ENCODE data around the gene INTU. TPM values are rescaled to one million over a fixed set of nuclear protein-coding genes. Genes with fewer than 3 reads are reported as not detected.

INTU gene
- total RNA-seq, 1 experiment from 2014 or later, result 2.0 TPM

DNA sequence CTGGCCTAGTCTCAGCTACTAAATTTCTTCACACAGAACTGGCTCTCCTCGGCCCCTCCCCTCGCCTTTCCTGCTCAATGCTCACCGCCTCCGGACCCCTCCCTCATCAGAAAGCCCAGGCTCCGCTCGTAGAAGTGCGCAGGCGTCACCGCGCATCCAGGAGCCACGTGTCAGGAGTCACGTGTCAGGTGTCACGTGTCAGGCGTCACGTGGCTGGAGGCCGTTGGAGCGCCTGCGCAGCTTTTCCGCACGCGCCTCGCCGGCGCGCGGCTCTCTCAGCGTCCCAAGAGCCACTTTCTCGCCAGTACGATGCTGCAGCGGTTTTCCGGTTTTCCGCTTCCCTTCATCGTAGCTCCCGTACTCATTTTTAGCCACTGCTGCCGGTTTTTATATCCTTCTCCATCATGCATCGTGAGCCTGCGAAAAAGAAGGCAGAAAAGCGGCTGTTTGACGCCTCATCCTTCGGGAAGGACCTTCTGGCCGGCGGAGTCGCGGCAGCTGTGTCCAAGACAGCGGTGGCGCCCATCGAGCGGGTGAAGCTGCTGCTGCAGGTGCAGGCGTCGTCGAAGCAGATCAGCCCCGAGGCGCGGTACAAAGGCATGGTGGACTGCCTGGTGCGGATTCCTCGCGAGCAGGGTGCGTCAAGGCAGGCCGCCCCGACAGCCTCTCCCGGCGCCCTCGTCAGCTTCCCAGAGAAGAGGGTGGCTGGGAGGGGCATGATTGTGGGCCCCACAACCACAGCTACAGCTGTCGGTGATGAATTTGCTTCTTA, 97.6 kb downstream of the INTU start, which contains the start of gene SLC25A31:
Gene SLC25A31 (plus strand): TSS at position 259 of the 772 bp plus-strand sequence. CDS start 146 bp downstream, at position 405.
- Histone ChIP-seq H3K27me3 (replicated peaks; ENCODE audit: control insufficient read depth, insufficient read depth, low read length) (no peaks in the 10 kb centered on the region), H3K36me3 (ENCODE audit: control insufficient read depth, insufficient read depth, low read length) (no peaks in the 10 kb centered on the region), H3K9me3 (no peaks in the 10 kb centered on the region), H3K4me1 (no peaks in the 10 kb centered on the region), H3K4me3 (ENCODE audit: low read depth, low read length) (no peak within 1 kb of the TSS)
- intact Hi-C loops (cut with micrococcal nuclease; ENCODE audit: unreplicated experiment), result loop anchor here (5.0 kb wide), 1 partner anchor 108 kb away; no protein-coding TSS in a partner anchor
- Mint-ChIP-seq H3K27ac (ENCODE audit: unreplicated experiment) (no peak within 1 kb of the TSS), H3K27me3 (ENCODE audit: insufficient read depth, unreplicated experiment) (no peaks in the 10 kb centered on the region), H3K36me3 (ENCODE audit: insufficient read depth, unreplicated experiment) (no peaks in the 10 kb centered on the region), H3K4me1 (ENCODE audit: low read depth, unreplicated experiment) (no peaks in the 10 kb centered on the region), H3K4me3 (ENCODE audit: unreplicated experiment) (no peak within 1 kb of the TSS), H3K9me3 (ENCODE audit: unreplicated experiment) (no peaks in the 10 kb centered on the region)
- ChIA-PET POLR2A (no interaction called here), CTCF (no interaction called here)
- BruUV-seq (replicated peaks), result no TSS peak
- TF ChIP-seq, protein P1, sequence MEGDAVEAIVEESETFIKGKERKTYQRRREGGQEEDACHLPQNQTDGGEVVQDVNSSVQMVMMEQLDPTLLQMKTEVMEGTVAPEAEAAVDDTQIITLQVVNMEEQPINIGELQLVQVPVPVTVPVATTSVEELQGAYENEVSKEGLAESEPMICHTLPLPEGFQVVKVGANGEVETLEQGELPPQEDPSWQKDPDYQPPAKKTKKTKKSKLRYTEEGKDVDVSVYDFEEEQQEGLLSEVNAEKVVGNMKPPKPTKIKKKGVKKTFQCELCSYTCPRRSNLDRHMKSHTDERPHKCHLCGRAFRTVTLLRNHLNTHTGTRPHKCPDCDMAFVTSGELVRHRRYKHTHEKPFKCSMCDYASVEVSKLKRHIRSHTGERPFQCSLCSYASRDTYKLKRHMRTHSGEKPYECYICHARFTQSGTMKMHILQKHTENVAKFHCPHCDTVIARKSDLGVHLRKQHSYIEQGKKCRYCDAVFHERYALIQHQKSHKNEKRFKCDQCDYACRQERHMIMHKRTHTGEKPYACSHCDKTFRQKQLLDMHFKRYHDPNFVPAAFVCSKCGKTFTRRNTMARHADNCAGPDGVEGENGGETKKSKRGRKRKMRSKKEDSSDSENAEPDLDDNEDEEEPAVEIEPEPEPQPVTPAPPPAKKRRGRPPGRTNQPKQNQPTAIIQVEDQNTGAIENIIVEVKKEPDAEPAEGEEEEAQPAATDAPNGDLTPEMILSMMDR (IDR thresholded peaks at IDR 0.05; ENCODE audit: insufficient read depth in 1 of 2, low read depth in 1 of 2, low read length in 1 of 2, severe bottlenecking in 1 of 2, unreplicated experiment in 1 of 2), result no peak
- DNase-seq, result no peak

DNA sequence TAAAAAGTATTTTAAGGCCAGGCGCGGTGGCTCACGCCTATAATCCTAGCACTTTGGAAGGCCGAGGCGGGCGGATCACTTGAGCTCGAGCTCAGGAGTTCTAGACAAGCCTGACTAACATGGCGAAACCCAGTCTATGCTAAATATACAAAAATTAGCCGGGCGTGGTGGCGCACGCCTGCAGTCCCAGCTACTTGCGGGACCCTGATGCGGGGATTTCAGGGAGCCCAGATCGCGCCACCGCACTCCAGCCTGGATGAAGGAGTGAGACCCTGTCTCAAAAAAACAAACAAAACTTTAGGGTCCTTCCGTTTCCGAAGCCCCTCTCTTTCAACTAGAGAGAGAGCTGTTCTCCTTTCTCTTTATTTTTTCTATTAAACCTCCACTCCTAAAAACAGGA, 98.6 kb downstream of the INTU start:
- DNase-seq, result no peak
- intact Hi-C loops (cut with micrococcal nuclease; ENCODE audit: unreplicated experiment), result loop anchor here (5.0 kb wide), 1 partner anchor 109 kb away; no protein-coding TSS in a partner anchor
- CTCF ChIA-PET, result no interaction called here
- Mint-ChIP-seq H3K4me1 (ENCODE audit: low read depth, unreplicated experiment) (no peaks in the 10 kb centered on the region), H3K27ac (ENCODE audit: unreplicated experiment) (no peak overlapping the region), H3K27me3 (ENCODE audit: insufficient read depth, unreplicated experiment) (no peaks in the 10 kb centered on the region), H3K4me3 (ENCODE audit: unreplicated experiment) (no peak overlapping the region), H3K9me3 (ENCODE audit: unreplicated experiment) (no peaks in the 10 kb centered on the region), H3K36me3 (ENCODE audit: insufficient read depth, unreplicated experiment) (no peaks in the 10 kb centered on the region)
- no peaks in the 10 kb centered on the region for H3K36me3 ChIP-seq (ENCODE audit: control insufficient read depth, insufficient read depth, low read length)
- no peaks in the 10 kb centered on the region for H3K27me3 ChIP-seq (replicated peaks; ENCODE audit: control insufficient read depth, insufficient read depth, low read length)
- POLR2A ChIA-PET, result no interaction called here
- H3K4me1 ChIP-seq, result no peaks in the 10 kb centered on the region
- no peak overlapping the region for H3K4me3 ChIP-seq (ENCODE audit: low read depth, low read length)
- no peaks in the 10 kb centered on the region for H3K9me3 ChIP-seq
- TF ChIP-seq, protein P1 (IDR thresholded peaks at IDR 0.05; ENCODE audit: insufficient read depth in 1 of 2, low read depth in 1 of 2, low read length in 1 of 2, severe bottlenecking in 1 of 2, unreplicated experiment in 1 of 2), result no peak
- no TSS peak for BruUV-seq (replicated peaks)

DNA sequence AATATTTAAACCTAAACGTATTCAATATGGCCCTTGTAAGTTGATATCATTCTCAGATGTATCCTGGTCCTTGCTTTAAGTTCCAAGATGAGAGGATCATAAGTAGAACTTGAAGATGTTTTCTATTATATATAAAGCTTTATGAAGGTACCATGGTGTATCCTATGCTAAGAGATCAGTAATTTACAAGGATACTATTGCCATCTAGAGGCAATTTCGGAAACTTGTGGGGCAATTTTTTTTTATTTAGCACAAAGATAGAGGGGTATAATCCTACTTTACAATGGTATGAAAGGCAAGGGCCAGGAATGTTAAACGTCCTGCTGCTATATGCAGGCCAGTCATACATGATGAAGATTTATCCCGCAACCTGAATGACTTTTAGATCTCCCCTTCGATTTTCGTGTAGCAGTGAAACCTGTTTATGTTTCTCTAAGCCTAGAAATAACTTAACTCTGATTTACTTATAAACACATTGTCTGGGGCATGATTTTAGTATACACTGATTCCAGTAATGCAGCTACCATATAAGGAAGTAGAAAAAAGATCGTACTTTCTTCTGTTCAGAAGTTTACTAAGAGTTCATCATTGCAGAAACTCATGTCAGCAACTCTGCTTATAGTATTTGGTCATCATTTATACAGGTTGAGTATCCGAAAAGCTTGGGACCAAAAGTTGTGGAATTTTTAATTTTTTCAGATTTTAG, 100.0 kb downstream of the INTU start:
- BruUV-seq (replicated peaks), result no TSS peak
- intact Hi-C loops (cut with micrococcal nuclease; ENCODE audit: unreplicated experiment), result loop anchor here (1.0 to 5.0 kb wide), 3 partner anchors 56 to 127 kb away; no protein-coding TSS in a partner anchor
- Mint-ChIP-seq H3K4me1 (ENCODE audit: low read depth, unreplicated experiment) (no peaks in the 10 kb centered on the region), H3K4me3 (ENCODE audit: unreplicated experiment) (no peak overlapping the region), H3K27ac (ENCODE audit: unreplicated experiment) (no peak overlapping the region), H3K27me3 (ENCODE audit: insufficient read depth, unreplicated experiment) (no peaks in the 10 kb centered on the region), H3K9me3 (ENCODE audit: unreplicated experiment) (no peaks in the 10 kb centered on the region), H3K36me3 (ENCODE audit: insufficient read depth, unreplicated experiment) (no peaks in the 10 kb centered on the region)
- H3K9me3 ChIP-seq, result no peaks in the 10 kb centered on the region
- TF ChIP-seq, protein P1 (IDR thresholded peaks at IDR 0.05; ENCODE audit: insufficient read depth in 1 of 2, low read depth in 1 of 2, low read length in 1 of 2, severe bottlenecking in 1 of 2, unreplicated experiment in 1 of 2), result peak; percentile 31 to 54
- peak in 1 of 2 experiments; percentile 31 for DNase-seq
- ChIA-PET POLR2A (no interaction called here), CTCF (interaction anchor here (0.7 to 1.7 kb wide), 6 partner anchors 16 to 146 kb away, joined by 3 to 12 read pairs (median 6); partner anchors contain the start of gene INTU)
- H3K27me3 ChIP-seq (replicated peaks; ENCODE audit: control insufficient read depth, insufficient read depth, low read length), result no peaks in the 10 kb centered on the region
- no peaks in the 10 kb centered on the region for H3K36me3 ChIP-seq (ENCODE audit: control insufficient read depth, insufficient read depth, low read length)
- H3K4me3 ChIP-seq (ENCODE audit: low read depth, low read length), result no peak overlapping the region
- H3K4me1 ChIP-seq, result no peaks in the 10 kb centered on the region

All from Caco-2 (cell line).